Activated CD8-positive, alpha-beta T cell treated with anti-CD3 and anti-CD28 coated beads for 36 hours (primary cell): ENCODE data around the gene ZNF521. TPM values are rescaled to one million over a fixed set of nuclear protein-coding genes. Genes with fewer than 3 reads are reported as not detected.

ENCODE experiments used
- ATAC-seq: fragments of 200-7000 bp; cut with Tn5 transposase; one replicate; pipeline ENCODE4 v1.10.0; 2021; ENCODE audit warnings: mild to moderate bottlenecking, moderate library complexity
- CTCF ChIA-PET: fragments of 350-600 bp; sonication (Branson Sonifier 250); formaldehyde crosslinking; loops from one replicate; lab custom pipeline; 2021; ENCODE audit warnings: antibody characterized with exemption; lab: Charles Lee
- POLR2A ChIA-PET: fragments of 350-600 bp; sonication (Branson Sonifier 250); formaldehyde crosslinking; loops from one replicate; lab custom pipeline; 2021; ENCODE audit warnings: antibody characterized with exemption; lab: Charles Lee
- DNase-seq: peaks from one replicate; pipeline ENCODE4 v3.0.0-alpha.2; 2020
- H3K27ac Mint-ChIP-seq: one replicate; pipeline ENCODE4 v1.8.0; 2021; ENCODE audit warnings: mild to moderate bottlenecking, mixed read lengths
- H3K27me3 Mint-ChIP-seq: one replicate; pipeline ENCODE4 v1.8.0; 2021; ENCODE audit warnings: mixed read lengths
- H3K36me3 Mint-ChIP-seq: one replicate; pipeline ENCODE4 v1.8.0; 2021; ENCODE audit warnings: low read depth, mixed read lengths
- H3K4me1 Mint-ChIP-seq: one replicate; pipeline ENCODE4 v1.8.0; 2021; ENCODE audit warnings: low read depth, mixed read lengths
- H3K4me3 Mint-ChIP-seq: one replicate; pipeline ENCODE4 v1.8.0; 2021; ENCODE audit warnings: mild to moderate bottlenecking, moderate library complexity, mixed read lengths
- H3K9me3 Mint-ChIP-seq: one replicate; pipeline ENCODE4 v1.8.0; 2021; ENCODE audit warnings: mixed read lengths
- CTCF ChIP-seq: fragments of 200-600 bp; IDR thresholded peaks from one replicate; pipeline ENCODE4 v1.8.0; 2022; ENCODE audit warnings: antibody characterized with exemption, mild to moderate bottlenecking
- intact Hi-C: fragments of 100-400 bp; cut with micrococcal nuclease; formaldehyde crosslinking; loops from one replicate; pipeline ENCODE4 v1.10.0; 2022
- total RNA-seq, 2 experiments: library from RNA; stranded (reverse); gene quantifications; one replicate each; pipeline ENCODE4 v1.2.3, GENCODE V29; 2021

ZNF521 gene
- total RNA-seq, 2 experiments from 2014 or later: not detected

GRCh38 chr18:25335676-25336075 lies 16.3 kb downstream of the ZNF521 start:
- Mint-ChIP-seq H3K27ac (no peak overlapping the region), H3K36me3 (no peaks in the 10 kb centered on the region), H3K4me3 (no peak overlapping the region), H3K4me1 (no peaks in the 10 kb centered on the region), H3K27me3 (peaks cover 10% of the 10 kb centered on the region), H3K9me3 (no peaks in the 10 kb centered on the region)
- POLR2A ChIA-PET: no interaction called here
- CTCF ChIA-PET: no interaction called here
- TF ChIP-seq CTCF: no peak
- DNase-seq (no peak), ATAC-seq (no peak)
- intact Hi-C loops: no loop called here

- Mint-ChIP-seq H3K36me3 (no peaks in the 10 kb centered on the region), H3K4me1 (no peaks in the 10 kb centered on the region), H3K4me3 (no peak overlapping the region), H3K27me3 (peaks cover 10% of the 10 kb centered on the region), H3K9me3 (no peaks in the 10 kb centered on the region), H3K27ac (no peak overlapping the region)
- ATAC-seq (no peak), DNase-seq (no peak)
- ChIA-PET CTCF (no interaction called here), POLR2A (no interaction called here)
- intact Hi-C loops: no loop called here
- TF ChIP-seq CTCF: no peak
Observed at GRCh38 chr18:25335062-25335461, 16.9 kb downstream of the ZNF521 start.

GRCh38 chr18:25334588-25334987 lies 17.4 kb downstream of the ZNF521 start:
- ChIA-PET POLR2A (no interaction called here), CTCF (no interaction called here)
- H3K27ac Mint-ChIP-seq: no peak overlapping the region
- peaks cover 10% of the 10 kb centered on the region for H3K27me3 Mint-ChIP-seq
- ATAC-seq (no peak), DNase-seq (no peak)
- TF ChIP-seq CTCF: no peak
- H3K4me3 Mint-ChIP-seq: no peak overlapping the region
- H3K9me3 Mint-ChIP-seq: no peaks in the 10 kb centered on the region
- H3K4me1 Mint-ChIP-seq: no peaks in the 10 kb centered on the region
- H3K36me3 Mint-ChIP-seq: no peaks in the 10 kb centered on the region
- intact Hi-C loops: no loop called here

GRCh38 chr18:25332002-25332401 lies 20.0 kb downstream of the ZNF521 start:
- Mint-ChIP-seq H3K4me3 (no peak overlapping the region), H3K27me3 (peaks cover 5% of the 10 kb centered on the region), H3K9me3 (no peaks in the 10 kb centered on the region), H3K27ac (no peak overlapping the region), H3K4me1 (no peaks in the 10 kb centered on the region), H3K36me3 (no peaks in the 10 kb centered on the region)
- CTCF ChIA-PET: no interaction called here
- POLR2A ChIA-PET: no interaction called here
- DNase-seq: no peak
- intact Hi-C loops: no loop called here
- ATAC-seq: no peak
- TF ChIP-seq CTCF: no peak

- Mint-ChIP-seq H3K4me1 (no peaks in the 10 kb centered on the region), H3K9me3 (no peaks in the 10 kb centered on the region), H3K27ac (no peak overlapping the region), H3K27me3 (peaks cover 6% of the 10 kb centered on the region), H3K4me3 (no peak overlapping the region), H3K36me3 (no peaks in the 10 kb centered on the region)
- ChIA-PET POLR2A (interaction anchor here (0.6 kb wide), 1 partner anchor 10 kb away, joined by 3 read pairs; no protein-coding TSS in a partner anchor), CTCF (no interaction called here)
- ATAC-seq: no peak
- no peak for DNase-seq
- no peak for TF ChIP-seq CTCF
- intact Hi-C loops: no loop called here
Observed at GRCh38 chr18:25329783-25330182, 22.2 kb downstream of the ZNF521 start.
